Breast epithelium (tissue), 3 donors: Measurements from ENCODE around the gene CRYGN.

Experiments
- CTCF ChIP-seq, 3 donors: fragments of 450-650 bp; IDR thresholded peaks; one replicate each; pipeline ENCODE4 v1.5.1; 2016 to 2017; ENCODE audit warnings: antibody characterized with exemption in 3 of 3, mild to moderate bottlenecking in 3 of 3, moderate library complexity in 3 of 3
- POLR2A ChIP-seq: fragments of 450-650 bp; IDR thresholded peaks from one replicate; pipeline ENCODE4 v1.6.1; 2016; ENCODE audit warnings: antibody characterized with exemption, mild to moderate bottlenecking, moderate library complexity
- POLR2AphosphoS5 ChIP-seq, 3 donors: sonication (generic); formaldehyde crosslinking; IDR thresholded peaks; one replicate each; pipeline ENCODE4 v1.6.1; 2017; ENCODE audit warnings: antibody characterized with exemption in 3 of 3

- TF ChIP-seq CTCF (IDR thresholded peaks at IDR 0.05): no peak
- TF ChIP-seq POLR2AphosphoS5 (IDR thresholded peaks at IDR 0.05): no peak
- no peak for TF ChIP-seq POLR2A
These were observed 15.7 kb upstream of the CRYGN start for GRCh38 chr7:151455690-151456089.
